Esophagus muscularis mucosa (tissue), 4 donors: ENCODE data around the gene NTPCR. TPM values are rescaled to one million over a fixed set of nuclear protein-coding genes. Genes with fewer than 3 reads are reported as not detected.

Experiments used
- DNase-seq: peaks from one replicate; pipeline ENCODE4 v3.0.0-alpha.2; 2017; ENCODE audit errors: extremely low spot score
- H3K27ac ChIP-seq, 4 donors: fragments of 200-600 bp; sonication (generic); replicated peaks in 1 of 4; 1 replicate in 3 of 4; 2 replicates in 1 of 4; pipeline ENCODE4 v1.5.1; 2016 to 2019; ENCODE audit warnings: mild to moderate bottlenecking in 1 of 4
- H3K27me3 ChIP-seq, 4 donors: fragments of 200-600 bp; sonication (generic); one replicate each; pipeline versions ENCODE4 v1.5.1 to v1.6.0; 2016 to 2019
- H3K36me3 ChIP-seq, 4 donors: fragments of 200-600 bp; sonication (generic); one replicate each; pipeline ENCODE4 v1.5.1; 2016 to 2019
- H3K4me1 ChIP-seq, 4 donors: fragments of 200-600 bp; sonication (generic); one replicate each; pipeline ENCODE4 v1.5.1; 2016 to 2019
- H3K4me3 ChIP-seq, 4 donors: fragments of 200-600 bp; sonication (generic); 1 replicate in 2 of 4; 2 replicates in 2 of 4; pipeline ENCODE4 v1.5.1; 2016 to 2019; ENCODE audit warnings: mild to moderate bottlenecking in 4 of 4, moderate library complexity in 1 of 4
- H3K9me3 ChIP-seq, 4 donors: fragments of 200-600 bp; sonication (generic); 1 replicate in 3 of 4; 2 replicates in 1 of 4; pipeline ENCODE4 v1.5.1; 2016 to 2019
- EP300 ChIP-seq: sonication (generic); formaldehyde crosslinking; IDR thresholded peaks from one replicate; pipeline ENCODE4 v1.6.1; 2017; ENCODE audit warnings: antibody characterized with exemption
- POLR2A ChIP-seq: fragments of 450-650 bp; IDR thresholded peaks from one replicate; pipeline ENCODE4 v1.6.1; 2017; ENCODE audit warnings: antibody characterized with exemption, moderate library complexity, mild to moderate bottlenecking, low read depth
- POLR2AphosphoS5 ChIP-seq, 2 donors: sonication (generic); formaldehyde crosslinking; IDR thresholded peaks; one replicate each; pipeline ENCODE4 v1.6.1; 2017; ENCODE audit warnings: antibody characterized with exemption in 2 of 2
- WGBS: methylation state at CpG from one replicate; pipeline ENCODE4 v1.1.5; 2018; 5-methylcytosine and 5-hydroxymethylcytosine counted together
- intact Hi-C: fragments of 100-400 bp; cut with DNase I; formaldehyde crosslinking; loops from one replicate; pipeline ENCODE4 v1.15.1; 2023
- total RNA-seq, 4 donors: library from RNA; depleted of rRNA; stranded (reverse); fragments of >200 nt; gene quantifications; one replicate each; pipeline versions ENCODE4 v1.1.0 to v1.2.1, GENCODE V29; 2016
- TF ChIP-seq, protein P1 (sequence below), 3 experiments: fragments of 200-600 bp in 2 of 3; fragments of 450-650 bp in 1 of 3; sonication (generic) in 2 of 3; IDR thresholded peaks; one replicate each; pipeline ENCODE4 v1.5.1; 2017 to 2019; ENCODE audit warnings: antibody characterized with exemption in 3 of 3, mild to moderate bottlenecking in 2 of 3, moderate library complexity in 1 of 3

The NTPCR gene
- total RNA-seq, 4 donors from 2014 or later = 21.7 to 26.6 (median 24.6) TPM

DNA sequence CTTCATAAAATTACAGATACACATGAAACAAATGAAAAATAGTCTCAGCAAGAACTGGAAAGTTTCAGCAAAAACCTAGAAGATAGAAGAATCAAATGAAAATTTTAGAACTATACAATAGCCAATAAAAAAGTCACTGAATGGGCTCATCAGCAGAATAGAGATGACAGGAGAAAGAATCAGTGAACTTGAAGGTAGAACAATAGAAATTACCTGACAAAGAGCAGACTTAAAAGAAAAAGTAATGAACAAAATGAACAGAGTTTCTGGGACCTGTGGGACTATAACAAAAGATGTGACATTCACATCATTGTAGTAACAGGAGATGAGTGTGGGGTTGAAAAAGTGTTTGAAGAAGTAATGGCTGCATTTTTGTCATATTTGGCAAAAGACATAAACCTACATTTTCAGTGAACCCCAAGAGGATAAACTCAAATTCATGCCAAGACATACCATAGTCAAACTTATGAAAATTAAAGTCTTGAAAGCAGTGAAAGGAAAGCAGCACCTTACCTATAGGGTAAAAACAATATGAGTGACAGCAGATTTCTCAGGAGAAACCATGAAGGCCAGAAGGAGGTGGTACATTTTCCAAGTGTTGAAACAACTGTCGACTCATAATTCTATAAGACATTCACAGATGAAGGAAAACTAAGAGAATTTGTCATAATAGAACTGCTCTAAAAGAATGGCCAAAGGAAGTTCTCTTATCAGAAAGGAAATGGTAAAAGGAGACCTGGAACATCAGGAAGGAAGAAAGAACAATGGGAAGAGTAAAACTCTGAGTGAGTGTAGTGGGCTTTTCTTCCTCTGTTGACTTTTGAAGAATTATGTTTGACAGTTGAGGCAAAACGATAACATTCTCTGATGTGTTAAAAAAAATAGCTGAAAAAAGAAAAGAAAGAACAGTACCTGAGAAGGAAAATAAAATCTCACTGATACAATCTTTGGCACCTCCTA, 23.5 kb downstream of the NTPCR start:
- no peak overlapping the region for H3K4me3 ChIP-seq
- DNase-seq = no peak
- peaks cover 0 to 10% (median 5%) of the 10 kb centered on the region in 4 donors for H3K9me3 ChIP-seq
- WGBS = 84% methylated on average over 2 of the region's 2 CpGs
- no peak overlapping the region for H3K27ac ChIP-seq
- TF ChIP-seq EP300 = no peak
- TF ChIP-seq POLR2A = no peak
- TF ChIP-seq, protein P1, sequence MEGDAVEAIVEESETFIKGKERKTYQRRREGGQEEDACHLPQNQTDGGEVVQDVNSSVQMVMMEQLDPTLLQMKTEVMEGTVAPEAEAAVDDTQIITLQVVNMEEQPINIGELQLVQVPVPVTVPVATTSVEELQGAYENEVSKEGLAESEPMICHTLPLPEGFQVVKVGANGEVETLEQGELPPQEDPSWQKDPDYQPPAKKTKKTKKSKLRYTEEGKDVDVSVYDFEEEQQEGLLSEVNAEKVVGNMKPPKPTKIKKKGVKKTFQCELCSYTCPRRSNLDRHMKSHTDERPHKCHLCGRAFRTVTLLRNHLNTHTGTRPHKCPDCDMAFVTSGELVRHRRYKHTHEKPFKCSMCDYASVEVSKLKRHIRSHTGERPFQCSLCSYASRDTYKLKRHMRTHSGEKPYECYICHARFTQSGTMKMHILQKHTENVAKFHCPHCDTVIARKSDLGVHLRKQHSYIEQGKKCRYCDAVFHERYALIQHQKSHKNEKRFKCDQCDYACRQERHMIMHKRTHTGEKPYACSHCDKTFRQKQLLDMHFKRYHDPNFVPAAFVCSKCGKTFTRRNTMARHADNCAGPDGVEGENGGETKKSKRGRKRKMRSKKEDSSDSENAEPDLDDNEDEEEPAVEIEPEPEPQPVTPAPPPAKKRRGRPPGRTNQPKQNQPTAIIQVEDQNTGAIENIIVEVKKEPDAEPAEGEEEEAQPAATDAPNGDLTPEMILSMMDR (IDR thresholded peaks at IDR 0.05) = no peak
- TF ChIP-seq POLR2AphosphoS5 (IDR thresholded peaks at IDR 0.05) = no peak
- H3K4me1 ChIP-seq = peaks cover 3 to 15% (median 9%) of the 10 kb centered on the region in 4 donors
- intact Hi-C loops = no loop called here
- H3K27me3 ChIP-seq = no peaks in the 10 kb centered on the region
- H3K36me3 ChIP-seq = peaks cover 5 to 85% (median 47%) of the 10 kb centered on the region in 4 donors

GRCh38 chr1:232974971-232975370, 24.6 kb downstream of the NTPCR start:
- no peak overlapping the region for H3K27ac ChIP-seq
- no peaks in the 10 kb centered on the region for H3K27me3 ChIP-seq
- peaks cover 0 to 10% (median 5%) of the 10 kb centered on the region in 4 donors for H3K9me3 ChIP-seq
- TF ChIP-seq EP300 = no peak
- 82% methylated on average over 3 of the region's 3 CpGs for WGBS
- no peak overlapping the region for H3K4me3 ChIP-seq
- peaks cover 5 to 75% (median 41%) of the 10 kb centered on the region in 4 donors for H3K36me3 ChIP-seq
- H3K4me1 ChIP-seq = peaks cover 0 to 10% (median 7%) of the 10 kb centered on the region in 4 donors
- DNase-seq = no peak
- intact Hi-C loops = no loop called here

DNA sequence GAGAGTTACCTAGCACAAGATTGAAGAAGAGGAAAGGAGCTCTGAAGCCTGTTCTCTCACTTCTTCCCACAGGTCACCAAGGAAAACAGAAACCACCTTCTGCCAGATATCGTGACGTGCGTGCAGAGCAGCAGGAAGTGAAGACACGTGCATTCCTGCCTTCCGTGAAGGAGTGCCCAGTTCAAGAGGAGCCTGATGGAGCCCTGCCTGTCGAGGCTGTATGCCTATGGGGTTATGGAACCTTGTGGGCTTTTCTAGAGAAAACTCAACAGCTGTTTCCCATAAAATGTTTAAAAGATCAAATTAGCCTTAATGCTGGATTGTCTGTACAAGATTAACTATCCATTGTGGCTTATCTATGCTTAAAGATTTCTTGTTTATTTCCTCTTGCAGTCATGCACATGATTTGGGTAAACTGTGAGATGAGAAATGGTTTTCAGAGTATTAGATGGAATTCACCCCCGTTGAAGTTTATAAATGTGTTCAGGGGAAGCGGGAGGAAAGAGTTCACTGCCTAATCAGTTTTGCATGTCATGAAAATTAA, 27.8 kb downstream of the NTPCR start:
- 53% methylated on average over 8 of the region's 8 CpGs for WGBS
- no peak for TF ChIP-seq POLR2AphosphoS5 (IDR thresholded peaks at IDR 0.05)
- TF ChIP-seq, protein P1 (IDR thresholded peaks at IDR 0.05) = no peak
- TF ChIP-seq POLR2A = no peak
- no peak for TF ChIP-seq EP300
- intact Hi-C loops = no loop called here
- Histone ChIP-seq H3K27ac (no peak overlapping the region), H3K36me3 (peaks cover 0 to 43% (median 15%) of the 10 kb centered on the region in 4 donors), H3K4me3 (no peak overlapping the region), H3K9me3 (peaks cover 0 to 10% (median 5%) of the 10 kb centered on the region in 4 donors), H3K27me3 (no peaks in the 10 kb centered on the region), H3K4me1 (peaks cover 0 to 10% (median 7%) of the 10 kb centered on the region in 4 donors)
- DNase-seq = peak; percentile 12

GRCh38 chr1:232978815-232979214, 28.4 kb downstream of the NTPCR start:
- peaks cover 0 to 37% (median 13%) of the 10 kb centered on the region in 4 donors for H3K36me3 ChIP-seq
- TF ChIP-seq EP300 = no peak
- TF ChIP-seq POLR2AphosphoS5 (IDR thresholded peaks at IDR 0.05) = no peak
- TF ChIP-seq, protein P1 (IDR thresholded peaks at IDR 0.05) = no peak
- no peak for TF ChIP-seq POLR2A
- 59% methylated on average over 4 of the region's 4 CpGs for WGBS
- intact Hi-C loops = no loop called here
- peaks cover 0 to 5% (median 2%) of the 10 kb centered on the region in 4 donors for H3K9me3 ChIP-seq
- no peaks in the 10 kb centered on the region for H3K27me3 ChIP-seq
- peaks cover 0 to 10% (median 7%) of the 10 kb centered on the region in 4 donors for H3K4me1 ChIP-seq
- H3K4me3 ChIP-seq = no peak overlapping the region
- DNase-seq = no peak
- H3K27ac ChIP-seq = no peak overlapping the region

DNA sequence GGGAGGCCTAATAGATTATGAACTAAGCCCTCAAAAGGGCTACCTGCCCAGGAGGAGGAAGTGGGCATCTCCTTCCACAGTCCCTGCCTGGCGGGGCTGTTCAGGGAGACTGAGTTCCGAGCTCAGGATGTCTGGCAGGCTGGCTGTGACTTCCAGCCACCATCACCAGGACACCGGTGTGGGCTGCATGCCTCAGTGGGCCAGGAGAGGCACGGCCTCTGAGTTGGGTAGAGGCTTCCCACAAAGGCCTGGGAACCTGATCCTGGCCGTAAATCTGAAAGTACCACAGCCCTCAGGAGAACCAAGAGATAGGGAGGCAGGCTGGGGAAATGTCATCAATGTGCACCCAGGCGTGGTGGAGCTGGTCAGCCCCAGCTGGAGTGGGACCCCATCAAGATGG, 29.1 kb downstream of the NTPCR start:
- TF ChIP-seq POLR2A (no peak), POLR2AphosphoS5 (IDR thresholded peaks at IDR 0.05) (no peak), EP300 (no peak)
- TF ChIP-seq, protein P1 (IDR thresholded peaks at IDR 0.05) = no peak

More for the DNA sequence above, 29.1 kb downstream of the NTPCR start:
- Histone ChIP-seq H3K27ac (no peak overlapping the region), H3K4me3 (no peak overlapping the region), H3K36me3 (peaks cover 0 to 41% (median 15%) of the 10 kb centered on the region in 4 donors), H3K4me1 (peaks cover 0 to 10% (median 7%) of the 10 kb centered on the region in 4 donors), H3K9me3 (no peaks in the 10 kb centered on the region), H3K27me3 (no peaks in the 10 kb centered on the region)
- no peak for DNase-seq
- 100% methylated on average over 4 of the region's 6 CpGs for WGBS
- intact Hi-C loops = no loop called here
